GM12878 (cell line): Measurements from ENCODE around the gene FANCC.
"Not testable (repeated sequence)": the region's sequence is repeated elsewhere in the genome, so short reads cannot be mapped to it uniquely, and the experiment has no call there.

Source experiments
- CBX3 ChIP-seq: fragments of 200-600 bp; sonication (generic); IDR thresholded peaks from 2 replicates; pipeline ENCODE4 v1.6.1; 2016; ENCODE audit warnings: low read depth, borderline replicate concordance
- CEBPB ChIP-seq, 2 experiments: fragments of 150-350 bp in 1 of 2; IDR thresholded peaks; 2 replicates each; pipeline ENCODE4 v1.6.1; 2012 to 2014; ENCODE audit warnings: low read depth in 2 of 2, low read length in 2 of 2, borderline replicate concordance in 1 of 2, inconsistent platforms in 1 of 2
- CHD2 ChIP-seq: IDR thresholded peaks from 2 replicates; pipeline ENCODE4 v1.6.1; 2011; ENCODE audit warnings: low read depth, low read length, improper control_type of control experiment, borderline replicate concordance
- EZH2 ChIP-seq: IDR thresholded peaks from 2 replicates; pipeline ENCODE4 v1.6.1; 2012; ENCODE audit warnings: low read depth, mild to moderate bottlenecking, control low read depth, inconsistent platforms, low read length, borderline replicate concordance; ENCODE audit not compliant: control insufficient read depth
- JUND ChIP-seq: IDR thresholded peaks from 2 replicates; pipeline ENCODE4 v1.6.1; 2012; ENCODE audit warnings: low read depth, mild to moderate bottlenecking, low read length, improper control_type of control experiment, moderate library complexity
- POLR2A ChIP-seq: IDR thresholded peaks from 2 replicates; pipeline ENCODE4 v1.6.1; 2011; ENCODE audit warnings: low read depth, mild to moderate bottlenecking, low read length
- TAF1 ChIP-seq: IDR thresholded peaks from 2 replicates; pipeline ENCODE4 v1.6.1; 2011; ENCODE audit warnings: mild to moderate bottlenecking, low read depth, low read length, borderline replicate concordance
- TCF3 ChIP-seq: IDR thresholded peaks from 2 replicates; pipeline ENCODE4 v1.6.1; 2012; ENCODE audit warnings: low read depth, mild to moderate bottlenecking, low read length, borderline replicate concordance; ENCODE audit not compliant: insufficient read depth
- ZNF384 ChIP-seq: IDR thresholded peaks from 2 replicates; pipeline ENCODE4 v1.6.1; 2012; ENCODE audit warnings: low read depth, mild to moderate bottlenecking, low read length, improper control_type of control experiment, borderline replicate concordance
- TF ChIP-seq, protein P1 (sequence below), 3 experiments: IDR thresholded peaks in 2 of 3; conservative IDR thresholded peaks in 1 of 3; 2 replicates each; pipeline ENCODE4 v1.5.1; 2011; ENCODE audit warnings: low read depth in 3 of 3, low read length in 3 of 3, mild to moderate bottlenecking in 3 of 3, control low read depth in 2 of 3, moderate library complexity in 2 of 3, inconsistent platforms in 1 of 3, mixed read lengths in 1 of 3; ENCODE audit not compliant: control insufficient read depth in 2 of 3, insufficient read depth in 1 of 3; ENCODE audit errors: extremely low read depth in 1 of 3

- TF ChIP-seq, protein P1, sequence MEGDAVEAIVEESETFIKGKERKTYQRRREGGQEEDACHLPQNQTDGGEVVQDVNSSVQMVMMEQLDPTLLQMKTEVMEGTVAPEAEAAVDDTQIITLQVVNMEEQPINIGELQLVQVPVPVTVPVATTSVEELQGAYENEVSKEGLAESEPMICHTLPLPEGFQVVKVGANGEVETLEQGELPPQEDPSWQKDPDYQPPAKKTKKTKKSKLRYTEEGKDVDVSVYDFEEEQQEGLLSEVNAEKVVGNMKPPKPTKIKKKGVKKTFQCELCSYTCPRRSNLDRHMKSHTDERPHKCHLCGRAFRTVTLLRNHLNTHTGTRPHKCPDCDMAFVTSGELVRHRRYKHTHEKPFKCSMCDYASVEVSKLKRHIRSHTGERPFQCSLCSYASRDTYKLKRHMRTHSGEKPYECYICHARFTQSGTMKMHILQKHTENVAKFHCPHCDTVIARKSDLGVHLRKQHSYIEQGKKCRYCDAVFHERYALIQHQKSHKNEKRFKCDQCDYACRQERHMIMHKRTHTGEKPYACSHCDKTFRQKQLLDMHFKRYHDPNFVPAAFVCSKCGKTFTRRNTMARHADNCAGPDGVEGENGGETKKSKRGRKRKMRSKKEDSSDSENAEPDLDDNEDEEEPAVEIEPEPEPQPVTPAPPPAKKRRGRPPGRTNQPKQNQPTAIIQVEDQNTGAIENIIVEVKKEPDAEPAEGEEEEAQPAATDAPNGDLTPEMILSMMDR (IDR thresholded peaks at IDR 0.05 in 2 of 3, conservative IDR thresholded peaks at IDR 0.05 in 1 of 3; ENCODE audit: control insufficient read depth in 2 of 3, extremely low read depth in 1 of 3, insufficient read depth in 1 of 3, low read depth in 3 of 3, low read length in 3 of 3), result not testable (repeated sequence)
- not testable (repeated sequence) for TF ChIP-seq CBX3; CHD2; EZH2; TAF1; TCF3; ZNF384; POLR2A; CEBPB (IDR thresholded peaks at IDR 0.05; ENCODE audit: borderline replicate concordance in 1 of 2, low read depth in 2 of 2, low read length in 2 of 2); JUND
Observed at GRCh38 chr9:95220352-95220751, 97.2 kb downstream of the FANCC start.
